Neural progenitor cell (in vitro differentiated cells): ENCODE measurements around the gene PPP1R3G. TPM values are rescaled to one million over a fixed set of nuclear protein-coding genes. Genes with fewer than 3 reads are reported as not detected.

Experiments used
- DNase-seq: peaks from one replicate; pipeline ENCODE4 v3.0.0-alpha.2; 2016; ENCODE audit warnings: low spot score
- H2AFZ ChIP-seq: fragments of 200-600 bp; sonication (generic); replicated peaks from 2 replicates; pipeline ENCODE4 v1.6.1; 2016; ENCODE audit warnings: antibody characterized with exemption
- H3F3A ChIP-seq: fragments of 200-600 bp; sonication (generic); 2 replicates; pipeline ENCODE4 v1.6.1; 2016; ENCODE audit warnings: antibody characterized with exemption, low read depth
- H3K27ac ChIP-seq: fragments of 200-600 bp; sonication (generic); 2 replicates; pipeline ENCODE4 v1.5.1; 2016; ENCODE audit warnings: mild to moderate bottlenecking
- H3K27me3 ChIP-seq: fragments of 200-600 bp; sonication (generic); 2 replicates; pipeline ENCODE4 v1.6.1; 2016; ENCODE audit warnings: mild to moderate bottlenecking, moderate library complexity
- H3K36me3 ChIP-seq: fragments of 200-600 bp; sonication (generic); 2 replicates; pipeline ENCODE4 v1.5.1; 2016
- H3K4me1 ChIP-seq: fragments of 200-600 bp; sonication (generic); 2 replicates; pipeline ENCODE4 v1.6.1; 2016; ENCODE audit warnings: mixed run types
- H3K4me2 ChIP-seq: fragments of 200-600 bp; sonication (generic); 2 replicates; pipeline ENCODE4 v1.6.1; 2016
- H3K4me3 ChIP-seq: fragments of 200-600 bp; sonication (generic); 2 replicates; pipeline ENCODE4 v1.5.1; 2016
- H3K79me2 ChIP-seq: fragments of 200-600 bp; sonication (generic); 2 replicates; pipeline ENCODE4 v1.6.1; 2016; ENCODE audit warnings: low read depth
- H3K9ac ChIP-seq: fragments of 200-600 bp; sonication (generic); 2 replicates; pipeline ENCODE4 v1.6.1; 2016
- H3K9me3 ChIP-seq: fragments of 200-600 bp; sonication (generic); 2 replicates; pipeline ENCODE4 v1.5.1; 2016; ENCODE audit warnings: low read depth
- H4K20me1 ChIP-seq: fragments of 200-600 bp; sonication (generic); 2 replicates; pipeline ENCODE4 v1.6.1; 2016; ENCODE audit warnings: low read depth
- H3K27ac Mint-ChIP-seq: 3 replicates; pipeline ENCODE4 v1.8.0; 2021; ENCODE audit warnings: mixed read lengths
- H3K27me3 Mint-ChIP-seq: 2 replicates; pipeline ENCODE4 v1.8.0; 2022; ENCODE audit warnings: low read depth, mild to moderate bottlenecking, inconsistent platforms, moderate library complexity, mixed read lengths; ENCODE audit not compliant: insufficient read depth
- H3K36me3 Mint-ChIP-seq: 3 replicates; pipeline ENCODE4 v1.8.0; 2021; ENCODE audit warnings: mixed read lengths
- H3K4me1 Mint-ChIP-seq: 3 replicates; pipeline ENCODE4 v1.8.0; 2021; ENCODE audit warnings: mixed read lengths
- H3K4me3 Mint-ChIP-seq: 3 replicates; pipeline ENCODE4 v1.8.0; 2021; ENCODE audit warnings: mild to moderate bottlenecking, moderate library complexity, mixed read lengths
- H3K9me3 Mint-ChIP-seq: 3 replicates; pipeline ENCODE4 v1.8.0; 2020; ENCODE audit warnings: mixed read lengths
- EZH2 ChIP-seq: fragments of 200-600 bp; sonication (generic); IDR thresholded peaks from 2 replicates; pipeline ENCODE4 v1.6.1; 2017; ENCODE audit warnings: antibody characterized with exemption, mild to moderate bottlenecking, moderate library complexity
- EZH2phosphoT487 ChIP-seq: fragments of 200-600 bp; sonication (generic); IDR thresholded peaks from 2 replicates; pipeline ENCODE4 v1.6.1; 2017; ENCODE audit warnings: antibody characterized with exemption
- total RNA-seq: library from RNA; depleted of rRNA; stranded (reverse); fragments of >200 nt; gene quantifications from 2 replicates; pipeline ENCODE4 v1.2.3, GENCODE V29; 2015; ENCODE audit warnings: low replicate concordance
- TF ChIP-seq, protein P1 (sequence below): fragments of 200-600 bp; sonication (generic); IDR thresholded peaks from 2 replicates; pipeline ENCODE4 v1.5.1; 2017; ENCODE audit warnings: antibody characterized with exemption, mild to moderate bottlenecking

Gene PPP1R3G
- total RNA-seq, 1 donor from 2014 or later = 0.36 TPM

DNA sequence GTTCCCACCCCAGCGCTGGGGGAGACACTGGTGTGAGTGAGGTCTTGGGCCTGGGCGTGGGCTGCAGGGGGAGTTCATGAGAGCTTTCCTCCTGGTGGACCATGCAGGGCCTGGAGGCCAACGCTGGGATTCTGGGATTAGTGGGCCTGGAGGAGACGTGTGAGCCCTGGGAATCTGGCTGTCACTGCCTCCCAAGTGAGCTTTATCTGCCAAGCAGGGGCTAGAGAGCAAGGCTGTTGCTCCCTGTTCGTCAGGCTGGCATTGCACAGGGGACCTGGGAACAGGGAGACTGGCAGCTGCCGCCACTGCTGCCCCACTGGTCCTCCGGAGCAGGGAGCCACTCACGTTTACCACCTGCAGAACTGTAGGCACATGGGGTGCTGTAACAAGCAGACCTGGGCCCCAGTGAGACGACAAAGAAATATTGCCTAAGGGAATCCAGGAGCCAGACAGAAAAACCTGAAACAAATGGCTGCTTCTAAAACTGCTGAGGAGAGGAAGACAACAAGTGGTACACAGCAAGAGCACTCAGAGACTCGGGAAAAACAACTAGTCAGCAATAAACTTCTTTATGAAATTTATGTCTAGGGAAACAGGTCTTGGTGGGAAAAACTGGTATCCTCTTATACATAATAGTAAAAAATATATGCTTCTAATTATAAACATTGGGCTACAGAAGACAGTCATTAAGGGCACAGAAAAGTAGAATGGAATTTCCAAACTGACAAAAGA lies 45.2 kb downstream of the PPP1R3G start:
- Mint-ChIP-seq H3K36me3 (peaks cover 6% of the 10 kb centered on the region), H3K27ac (no peak overlapping the region), H3K4me1 (peaks cover 36% of the 10 kb centered on the region), H3K27me3 (peaks cover 2% of the 10 kb centered on the region), H3K4me3 (no peak overlapping the region), H3K9me3 (peaks cover 2% of the 10 kb centered on the region)
- Histone ChIP-seq H3K79me2 (no peaks in the 10 kb centered on the region), H3K4me2 (no peak overlapping the region), H3K4me1 (peaks cover 38% of the 10 kb centered on the region), H3K27ac (no peak overlapping the region), H3K9me3 (no peaks in the 10 kb centered on the region), H4K20me1 (peaks cover 20% of the 10 kb centered on the region), H3K36me3 (no peaks in the 10 kb centered on the region), H3K9ac (no peak overlapping the region), H3K4me3 (no peak overlapping the region), H3F3A (peaks cover 32% of the 10 kb centered on the region), H2AFZ (no peak overlapping the region), H3K27me3 (no peaks in the 10 kb centered on the region)
- DNase-seq = peak; percentile 15
- TF ChIP-seq EZH2 = no peak
- TF ChIP-seq, protein P1, sequence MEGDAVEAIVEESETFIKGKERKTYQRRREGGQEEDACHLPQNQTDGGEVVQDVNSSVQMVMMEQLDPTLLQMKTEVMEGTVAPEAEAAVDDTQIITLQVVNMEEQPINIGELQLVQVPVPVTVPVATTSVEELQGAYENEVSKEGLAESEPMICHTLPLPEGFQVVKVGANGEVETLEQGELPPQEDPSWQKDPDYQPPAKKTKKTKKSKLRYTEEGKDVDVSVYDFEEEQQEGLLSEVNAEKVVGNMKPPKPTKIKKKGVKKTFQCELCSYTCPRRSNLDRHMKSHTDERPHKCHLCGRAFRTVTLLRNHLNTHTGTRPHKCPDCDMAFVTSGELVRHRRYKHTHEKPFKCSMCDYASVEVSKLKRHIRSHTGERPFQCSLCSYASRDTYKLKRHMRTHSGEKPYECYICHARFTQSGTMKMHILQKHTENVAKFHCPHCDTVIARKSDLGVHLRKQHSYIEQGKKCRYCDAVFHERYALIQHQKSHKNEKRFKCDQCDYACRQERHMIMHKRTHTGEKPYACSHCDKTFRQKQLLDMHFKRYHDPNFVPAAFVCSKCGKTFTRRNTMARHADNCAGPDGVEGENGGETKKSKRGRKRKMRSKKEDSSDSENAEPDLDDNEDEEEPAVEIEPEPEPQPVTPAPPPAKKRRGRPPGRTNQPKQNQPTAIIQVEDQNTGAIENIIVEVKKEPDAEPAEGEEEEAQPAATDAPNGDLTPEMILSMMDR = no peak
- TF ChIP-seq EZH2phosphoT487 = no peak

DNA sequence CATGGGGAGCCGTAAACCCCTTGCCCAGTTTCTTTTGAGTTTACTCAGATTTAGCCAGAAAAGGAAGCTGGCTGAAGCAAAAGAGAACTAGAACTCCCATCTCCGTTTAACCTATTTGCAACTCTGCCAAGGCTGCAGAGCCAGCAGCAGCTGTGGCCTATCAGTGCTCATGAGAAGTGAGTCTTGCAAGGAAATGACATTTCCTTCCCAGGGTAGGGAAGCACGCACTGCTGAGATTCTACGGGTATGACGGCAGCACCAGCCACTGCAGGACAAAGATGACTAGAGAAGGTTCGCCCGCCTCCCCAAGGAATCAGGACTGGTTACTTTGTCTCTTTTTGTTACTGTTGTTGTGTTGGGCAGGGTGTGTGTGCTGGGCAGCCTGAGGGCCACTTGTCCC lies 47.6 kb downstream of the PPP1R3G start:
- peak; percentile 60 for DNase-seq
- Histone ChIP-seq H4K20me1 (peaks cover 20% of the 10 kb centered on the region), H3K9me3 (no peaks in the 10 kb centered on the region), H2AFZ (peak overlapping the region; percentile 9), H3K27ac (peak overlapping the region; percentile 51), H3K27me3 (no peaks in the 10 kb centered on the region), H3K4me3 (peak overlapping the region; percentile 23), H3K4me1 (peaks cover 38% of the 10 kb centered on the region), H3K36me3 (no peaks in the 10 kb centered on the region), H3K9ac (no peak overlapping the region), H3K4me2 (peak overlapping the region; percentile 46), H3K79me2 (no peaks in the 10 kb centered on the region), H3F3A (peaks cover 32% of the 10 kb centered on the region)
- Mint-ChIP-seq H3K9me3 (peaks cover 7% of the 10 kb centered on the region), H3K4me3 (peak overlapping the region; percentile 73), H3K4me1 (peaks cover 33% of the 10 kb centered on the region), H3K36me3 (peaks cover 13% of the 10 kb centered on the region), H3K27me3 (peaks cover 2% of the 10 kb centered on the region), H3K27ac (peak overlapping the region; percentile 92)
- TF ChIP-seq, protein P1 = no peak
- TF ChIP-seq EZH2 = no peak
- no peak for TF ChIP-seq EZH2phosphoT487

DNA sequence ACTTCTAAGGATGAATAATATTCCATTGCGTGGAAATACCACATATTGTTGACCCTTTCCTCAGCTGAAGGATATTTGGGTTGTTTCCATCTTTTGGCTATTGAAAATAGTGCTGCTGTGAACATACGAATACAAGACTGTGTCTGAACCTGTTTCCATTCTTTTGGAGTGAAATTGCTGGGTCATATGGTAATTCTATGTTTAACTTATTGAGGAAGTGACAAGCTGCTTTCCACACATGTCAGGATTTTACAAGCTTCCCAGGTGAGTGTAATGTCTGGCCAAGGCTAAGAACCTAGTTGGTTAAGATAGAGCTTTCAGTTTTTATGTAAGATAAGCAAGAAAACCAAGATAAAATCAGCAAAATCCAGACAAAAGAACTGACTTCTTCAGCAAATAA lies 48.8 kb downstream of the PPP1R3G start:
- Histone ChIP-seq H3K9me3 (no peaks in the 10 kb centered on the region), H3K27me3 (no peaks in the 10 kb centered on the region), H3K27ac (no peak overlapping the region), H3K79me2 (no peaks in the 10 kb centered on the region), H3K4me3 (no peak overlapping the region), H3K9ac (no peak overlapping the region), H3K4me1 (peaks cover 42% of the 10 kb centered on the region), H4K20me1 (peaks cover 24% of the 10 kb centered on the region), H2AFZ (no peak overlapping the region), H3K36me3 (no peaks in the 10 kb centered on the region), H3F3A (peaks cover 32% of the 10 kb centered on the region), H3K4me2 (no peak overlapping the region)
- H3K4me3 Mint-ChIP-seq = no peak overlapping the region
- TF ChIP-seq, protein P1 = no peak
- TF ChIP-seq EZH2 (no peak), EZH2phosphoT487 (no peak)
- peaks cover 7% of the 10 kb centered on the region for H3K9me3 Mint-ChIP-seq
- H3K27me3 Mint-ChIP-seq = peaks cover 2% of the 10 kb centered on the region
- peaks cover 13% of the 10 kb centered on the region for H3K36me3 Mint-ChIP-seq
- H3K27ac Mint-ChIP-seq = no peak overlapping the region
- no peak for DNase-seq
- H3K4me1 Mint-ChIP-seq = peaks cover 38% of the 10 kb centered on the region
